Fibroblast of lung (primary cell): Measurements from ENCODE around the gene YWHAQ. TPM values are rescaled to one million over a fixed set of nuclear protein-coding genes. Genes with fewer than 3 reads are reported as not detected.
A peak's percentile ranks its signal among the peaks of the same experiment; 100 is the strongest.

ENCODE experiments used
- DNase-seq, 2 donors: peaks; one replicate each; pipeline versions ENCODE4 v3.0.0 to v3.0.0-alpha.2; 2010; ENCODE audit warnings: low read depth in 2 of 2
- H2AFZ ChIP-seq: 2 replicates; pipeline ENCODE4 v1.5.1; 2012; ENCODE audit warnings: low read length, control low read depth, inconsistent platforms
- H3K27ac ChIP-seq: 2 replicates; pipeline ENCODE4 v1.5.1; 2011; ENCODE audit warnings: low read length, control low read depth; ENCODE audit not compliant: insufficient read depth
- H3K27me3 ChIP-seq: 2 replicates; pipeline ENCODE4 v1.5.1; 2011; ENCODE audit warnings: mild to moderate bottlenecking, low read length; ENCODE audit not compliant: control insufficient read depth, insufficient read depth
- H3K36me3 ChIP-seq: 2 replicates; pipeline ENCODE4 v1.5.1; 2011; ENCODE audit warnings: low read length; ENCODE audit not compliant: control insufficient read depth, insufficient read depth
- H3K4me1 ChIP-seq: 2 replicates; pipeline ENCODE4 v1.5.1; 2011; ENCODE audit warnings: low read length; ENCODE audit not compliant: control insufficient read depth, insufficient read depth; ENCODE audit errors: extremely low read depth
- H3K4me2 ChIP-seq: 2 replicates; pipeline ENCODE4 v1.5.1; 2011; ENCODE audit warnings: low read length, control low read depth; ENCODE audit not compliant: insufficient read depth; ENCODE audit errors: extremely low read depth
- H3K4me3 ChIP-seq, 4 experiments: fragments of 200-600 bp in 1 of 4; sonication (generic) in 1 of 4; replicated peaks in 1 of 4; 2 replicates each; pipeline ENCODE4 v1.5.1; 2011 to 2016; ENCODE audit warnings: low read length in 4 of 4, low read depth in 3 of 4, mild to moderate bottlenecking in 3 of 4, control low read depth in 2 of 4, inconsistent platforms in 1 of 4, mixed read lengths in 1 of 4; ENCODE audit not compliant: insufficient read depth in 1 of 4; ENCODE audit errors: control extremely low read depth in 1 of 4
- H3K79me2 ChIP-seq: 2 replicates; pipeline ENCODE4 v1.5.1; 2012; ENCODE audit warnings: mild to moderate bottlenecking, low read length, inconsistent platforms; ENCODE audit not compliant: control insufficient read depth, insufficient read depth
- H3K9ac ChIP-seq: 2 replicates; pipeline ENCODE4 v1.5.1; 2011; ENCODE audit warnings: mild to moderate bottlenecking, low read length, control low read depth; ENCODE audit not compliant: insufficient read depth
- H3K9me3 ChIP-seq: 2 replicates; pipeline ENCODE4 v1.5.1; 2012; ENCODE audit warnings: low read depth, low read length; ENCODE audit not compliant: control insufficient read depth, insufficient read depth
- H4K20me1 ChIP-seq: 2 replicates; pipeline ENCODE4 v1.5.1; 2011; ENCODE audit warnings: low read length; ENCODE audit not compliant: control insufficient read depth, insufficient read depth; ENCODE audit errors: extremely low read depth
- EZH2 ChIP-seq: IDR thresholded peaks from 2 replicates; pipeline ENCODE4 v1.5.1; 2012; ENCODE audit warnings: low read length, control low read depth, mild to moderate bottlenecking; ENCODE audit errors: missing control alignments
- polyA plus RNA-seq, 2 donors: library from polyadenylated mRNA; depleted of rRNA in 1 of 2; stranded (reverse) in 1 of 2; unstranded in 1 of 2; fragments of >200 nt; gene quantifications; 2 replicates each; pipeline ENCODE4 v1.2.1, GENCODE V29; 2011 to 2012; ENCODE audit warnings: missing spikeins in 1 of 2
- total RNA-seq: library from RNA; depleted of rRNA; stranded (reverse); fragments of >200 nt; gene quantifications from 2 replicates; pipeline ENCODE4 v1.2.1, GENCODE V29; 2014
- TF ChIP-seq, protein P1 (sequence below), 2 donors: IDR thresholded peaks in 1 of 2; conservative IDR thresholded peaks in 1 of 2; 1 replicate in 1 of 2; 2 replicates in 1 of 2; pipeline ENCODE4 v1.5.1; 2011 to 2012; ENCODE audit warnings: low read length in 2 of 2, control low read depth in 1 of 2, inconsistent platforms in 1 of 2, low read depth in 1 of 2, mild to moderate bottlenecking in 1 of 2

Gene YWHAQ
- total and polyA plus RNA-seq, 2 donors (not counting 1 experiment from before 2014, with no cell fraction given): 323 to 510 TPM

DNA sequence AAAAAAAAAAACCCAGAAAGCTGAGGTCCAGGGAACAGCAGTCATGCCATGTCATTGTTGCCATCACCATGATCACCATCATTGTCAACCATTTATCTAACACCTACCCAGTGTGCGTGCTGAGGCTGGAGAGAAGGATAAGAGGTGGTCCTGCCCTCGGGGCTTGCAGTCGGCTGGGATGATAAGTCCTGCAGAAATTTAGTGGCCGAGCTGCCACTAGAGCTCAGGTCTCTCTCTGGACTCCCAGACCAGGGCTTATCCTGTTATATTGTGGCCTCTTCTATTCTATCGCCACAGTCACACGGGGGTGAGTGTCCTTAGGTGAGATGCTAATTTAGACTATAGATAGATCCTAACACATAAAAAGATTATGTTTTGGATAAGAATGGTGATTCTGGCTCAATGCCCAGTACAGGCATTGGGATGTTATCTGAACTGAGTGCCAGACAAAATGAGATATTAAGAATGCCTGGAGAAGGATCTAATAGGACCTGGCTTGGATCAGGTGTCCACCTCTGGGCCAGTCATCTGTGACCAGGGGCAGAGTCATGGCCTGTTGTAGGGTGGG, 43.2 kb upstream of the YWHAQ start:
- Histone ChIP-seq H3K4me3 (no peak overlapping the region), H3K79me2 (no peaks in the 10 kb centered on the region), H3K27me3 (no peaks in the 10 kb centered on the region), H3K4me2 (no peak overlapping the region), H4K20me1 (no peaks in the 10 kb centered on the region), H3K27ac (no peak overlapping the region), H3K9me3 (no peaks in the 10 kb centered on the region), H2AFZ (no peak overlapping the region), H3K36me3 (no peaks in the 10 kb centered on the region), H3K4me1 (peaks cover 14% of the 10 kb centered on the region), H3K9ac (no peak overlapping the region)
- TF ChIP-seq EZH2: no peak
- TF ChIP-seq, protein P1, sequence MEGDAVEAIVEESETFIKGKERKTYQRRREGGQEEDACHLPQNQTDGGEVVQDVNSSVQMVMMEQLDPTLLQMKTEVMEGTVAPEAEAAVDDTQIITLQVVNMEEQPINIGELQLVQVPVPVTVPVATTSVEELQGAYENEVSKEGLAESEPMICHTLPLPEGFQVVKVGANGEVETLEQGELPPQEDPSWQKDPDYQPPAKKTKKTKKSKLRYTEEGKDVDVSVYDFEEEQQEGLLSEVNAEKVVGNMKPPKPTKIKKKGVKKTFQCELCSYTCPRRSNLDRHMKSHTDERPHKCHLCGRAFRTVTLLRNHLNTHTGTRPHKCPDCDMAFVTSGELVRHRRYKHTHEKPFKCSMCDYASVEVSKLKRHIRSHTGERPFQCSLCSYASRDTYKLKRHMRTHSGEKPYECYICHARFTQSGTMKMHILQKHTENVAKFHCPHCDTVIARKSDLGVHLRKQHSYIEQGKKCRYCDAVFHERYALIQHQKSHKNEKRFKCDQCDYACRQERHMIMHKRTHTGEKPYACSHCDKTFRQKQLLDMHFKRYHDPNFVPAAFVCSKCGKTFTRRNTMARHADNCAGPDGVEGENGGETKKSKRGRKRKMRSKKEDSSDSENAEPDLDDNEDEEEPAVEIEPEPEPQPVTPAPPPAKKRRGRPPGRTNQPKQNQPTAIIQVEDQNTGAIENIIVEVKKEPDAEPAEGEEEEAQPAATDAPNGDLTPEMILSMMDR (conservative IDR thresholded peaks at IDR 0.05 in 1 of 2, IDR thresholded peaks at IDR 0.05 in 1 of 2; ENCODE audit: low read depth in 1 of 2, low read length in 2 of 2): no peak
- peak in 1 of 2 donors; percentile 26 for DNase-seq

DNA sequence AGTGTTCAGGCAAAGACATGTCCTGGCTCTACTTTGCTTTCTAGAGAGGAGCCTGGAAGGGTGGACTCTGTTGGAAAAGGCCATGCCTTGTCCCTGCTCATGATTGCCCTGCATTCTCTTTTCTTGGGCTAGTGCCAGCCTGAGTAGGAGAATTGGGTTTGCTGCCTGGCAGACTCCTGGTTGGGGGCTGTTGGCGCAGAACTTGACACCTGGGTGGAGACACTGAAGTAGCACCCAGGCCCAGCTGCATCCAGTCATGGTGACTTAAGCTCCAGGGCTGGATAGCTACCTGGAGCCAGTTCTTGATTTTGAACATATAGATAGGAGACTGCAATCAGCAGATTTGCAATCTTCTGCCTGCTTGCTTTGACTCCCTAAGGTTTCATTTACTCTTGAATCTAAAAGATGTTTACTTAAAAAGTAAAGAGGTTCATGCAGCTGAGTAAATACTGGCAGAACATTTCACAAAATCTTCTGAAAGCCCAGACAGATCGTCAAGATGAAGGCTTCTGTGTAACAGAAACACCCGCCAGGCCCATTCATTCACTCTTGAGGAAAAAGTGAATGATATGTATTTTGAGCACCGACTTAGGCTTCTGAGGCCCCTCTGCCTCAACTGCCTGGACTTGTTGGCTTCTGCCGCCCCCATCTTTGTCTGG, 38.0 kb upstream of the YWHAQ start:
- Histone ChIP-seq H3K27ac (no peak overlapping the region), H4K20me1 (no peaks in the 10 kb centered on the region), H3K9ac (no peak overlapping the region), H3K4me1 (peaks cover 4% of the 10 kb centered on the region), H3K9me3 (no peaks in the 10 kb centered on the region), H3K4me3 (no peak overlapping the region), H3K79me2 (no peaks in the 10 kb centered on the region), H3K27me3 (no peaks in the 10 kb centered on the region), H3K4me2 (peak overlapping the region; percentile 25), H2AFZ (no peak overlapping the region), H3K36me3 (no peaks in the 10 kb centered on the region)
- TF ChIP-seq, protein P1 (conservative IDR thresholded peaks at IDR 0.05 in 1 of 2, IDR thresholded peaks at IDR 0.05 in 1 of 2; ENCODE audit: low read depth in 1 of 2, low read length in 2 of 2): no peak
- TF ChIP-seq EZH2: no peak
- DNase-seq: peak in 1 of 2 donors; percentile 47

DNA sequence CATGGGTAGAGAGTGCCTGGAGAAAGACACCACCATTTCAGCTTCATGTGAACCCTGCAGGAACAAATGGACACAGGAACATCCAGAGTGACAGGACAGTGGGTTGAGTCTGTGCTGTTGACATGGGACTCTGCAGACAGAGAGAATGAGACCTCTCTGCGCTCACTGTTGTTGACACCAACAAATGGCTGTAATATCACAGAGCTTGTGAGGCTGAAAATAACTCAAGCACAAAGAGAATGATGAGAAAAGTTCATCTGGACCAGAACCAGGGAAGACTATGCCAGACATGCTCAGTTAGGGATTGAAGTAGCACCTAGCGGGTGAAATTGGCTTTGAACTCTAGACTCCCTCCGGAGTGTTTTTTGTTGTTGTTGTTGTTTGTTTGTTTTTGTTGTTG, 37.0 kb upstream of the YWHAQ start:
- H3K79me2 ChIP-seq: no peaks in the 10 kb centered on the region
- H4K20me1 ChIP-seq: no peaks in the 10 kb centered on the region
- H3K27me3 ChIP-seq: no peaks in the 10 kb centered on the region
- H3K4me1 ChIP-seq: peaks cover 4% of the 10 kb centered on the region
- no peak overlapping the region for H3K4me2 ChIP-seq
- no peaks in the 10 kb centered on the region for H3K9me3 ChIP-seq
- DNase-seq: no peak
- no peak overlapping the region for H3K27ac ChIP-seq
- no peak overlapping the region for H3K9ac ChIP-seq
- H3K4me3 ChIP-seq: no peak overlapping the region
- H3K36me3 ChIP-seq: no peaks in the 10 kb centered on the region
- no peak overlapping the region for H2AFZ ChIP-seq
- TF ChIP-seq EZH2: no peak
- TF ChIP-seq, protein P1 (conservative IDR thresholded peaks at IDR 0.05 in 1 of 2, IDR thresholded peaks at IDR 0.05 in 1 of 2; ENCODE audit: low read depth in 1 of 2, low read length in 2 of 2): no peak
